ENCODE data around the gene NOL4. TPM values are rescaled to one million over a fixed set of nuclear protein-coding genes. Genes with fewer than 3 reads are reported as not detected.

The NOL4 gene
- total and polyA plus RNA-seq, 2 of the 8 experiments (the other 6 are each of a cell fraction or from before 2014, with no cell fraction given), result 0.18 to 2.6 TPM

- TF ChIP-seq CHD7 (IDR thresholded peaks at IDR 0.05; ENCODE audit: insufficient replicate concordance, low read length) (no peak), BACH1 (IDR thresholded peaks at IDR 0.05; ENCODE audit: low read length) (no peak), PHF8 (conservative IDR thresholded peaks at IDR 0.05; ENCODE audit: low read depth, low read length) (no peak), CREB1 (IDR thresholded peaks at IDR 0.05) (no peak)
These were observed 17.3 kb downstream of the NOL4 start (continued) for GRCh38 chr18:34207344-34207851.
